Activated effector memory CD4-positive, alpha-beta T cell treated with anti-CD3 and anti-CD28 coated beads, Interleukin-2, amount 50 U/mL, for 16 hours (primary cell): ENCODE results near the gene DOLK.

Experiments
- DNase-seq: peaks from one replicate; pipeline ENCODE4 v3.0.0-alpha.2; 2020

The DOLK gene

DNA sequence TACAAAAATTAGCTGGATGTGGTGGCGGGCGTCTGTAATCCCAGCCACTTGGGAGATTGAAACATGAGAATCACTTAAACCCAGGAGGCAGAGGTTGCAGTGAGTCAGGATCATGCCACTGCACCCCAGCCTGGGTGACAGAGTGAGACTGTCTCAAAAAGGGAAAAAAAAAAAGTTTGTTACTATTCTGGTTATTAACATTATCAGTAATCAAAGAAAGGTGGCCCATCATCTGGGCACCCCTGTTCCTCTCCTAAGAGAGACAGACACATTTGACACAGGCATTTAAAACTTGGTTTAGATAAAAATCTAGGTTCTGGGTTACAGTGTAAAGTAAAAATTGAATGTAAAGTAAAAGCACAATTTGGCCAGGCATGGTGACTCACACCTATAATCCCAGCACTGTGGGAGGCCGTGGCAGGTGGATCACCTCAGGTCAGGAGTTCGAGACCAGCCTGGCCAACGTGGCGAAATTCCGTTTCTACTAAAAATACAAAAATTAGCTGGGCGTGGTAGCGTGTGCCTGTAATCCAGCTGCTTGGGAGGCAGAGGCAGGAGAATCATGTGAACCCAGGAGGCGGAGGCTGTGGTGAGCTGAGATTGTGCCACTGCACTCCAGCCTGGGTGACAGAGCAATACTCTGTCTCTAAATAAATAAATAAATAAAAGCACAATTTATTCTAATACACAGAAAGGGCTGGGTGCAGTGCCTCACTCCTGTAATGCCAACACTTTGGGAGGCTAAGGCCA, 43.4 kb downstream of the DOLK start:
- no peak for DNase-seq

DNA sequence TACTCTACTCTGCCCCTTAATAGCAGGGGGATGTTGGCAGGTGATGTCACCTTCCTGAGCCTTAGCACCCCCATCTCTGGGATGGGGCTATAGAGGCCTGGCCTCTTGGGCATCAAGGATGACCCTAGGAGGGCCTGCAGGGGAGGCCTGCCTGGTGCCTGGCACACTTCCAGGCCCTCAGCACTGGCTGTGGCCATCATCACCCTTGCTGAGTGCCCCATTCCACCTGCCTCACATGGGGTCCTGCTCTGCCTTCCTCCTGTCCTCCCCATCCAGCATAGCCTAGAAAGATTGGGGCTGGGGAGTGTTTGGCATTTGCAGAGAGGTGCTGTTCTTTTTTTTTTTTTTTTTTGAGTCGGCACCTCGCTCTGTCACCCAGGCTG, 44.3 kb downstream of the DOLK start:
- no peak for DNase-seq

- peak; percentile 93 for DNase-seq
These were observed 44.9 kb downstream of the DOLK start for GRCh38 chr9:128902351-128903078.

- no peak for DNase-seq
These were observed 45.6 kb downstream of the DOLK start for GRCh38 chr9:128901822-128902221.

- no peak for DNase-seq
These were observed 46.0 kb downstream of the DOLK start for GRCh38 chr9:128901379-128901778.

DNA sequence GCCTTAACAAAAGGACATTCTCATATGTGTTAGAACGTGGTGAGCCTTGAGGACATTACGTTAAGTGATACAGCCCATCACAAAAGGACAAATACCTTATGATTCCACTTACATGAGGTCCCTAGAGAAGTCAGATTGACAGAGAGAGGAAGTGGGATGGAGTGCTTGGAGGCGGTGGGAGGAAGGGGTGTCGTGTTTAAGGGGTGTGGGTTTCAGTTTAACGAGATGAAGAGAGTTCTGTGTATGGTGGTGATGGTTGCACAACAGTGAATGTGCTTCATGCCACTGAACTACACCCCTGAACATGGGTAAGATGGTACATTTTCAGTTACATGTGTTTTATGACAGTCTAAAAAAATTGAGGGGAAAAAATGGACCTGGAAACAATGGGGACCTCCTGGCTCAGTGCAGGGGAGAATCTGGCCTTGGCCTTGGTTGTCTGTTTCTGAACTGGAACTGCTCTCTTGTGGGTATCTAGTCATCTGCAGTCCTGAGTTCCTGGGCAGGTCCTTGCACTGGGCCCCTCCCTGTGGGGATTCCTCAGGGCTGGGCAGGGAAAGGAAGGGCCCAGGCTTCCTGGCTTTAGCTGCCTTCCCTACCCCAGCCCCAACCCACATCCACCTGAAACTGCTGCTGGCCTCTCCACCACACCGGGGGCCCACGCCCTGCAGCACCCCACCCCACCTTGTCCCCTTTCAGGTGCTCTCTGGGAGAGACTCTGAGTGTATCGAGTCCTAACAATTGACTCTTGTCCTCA, 47.7 kb downstream of the DOLK start:
- peak; percentile 71 for DNase-seq

DNA sequence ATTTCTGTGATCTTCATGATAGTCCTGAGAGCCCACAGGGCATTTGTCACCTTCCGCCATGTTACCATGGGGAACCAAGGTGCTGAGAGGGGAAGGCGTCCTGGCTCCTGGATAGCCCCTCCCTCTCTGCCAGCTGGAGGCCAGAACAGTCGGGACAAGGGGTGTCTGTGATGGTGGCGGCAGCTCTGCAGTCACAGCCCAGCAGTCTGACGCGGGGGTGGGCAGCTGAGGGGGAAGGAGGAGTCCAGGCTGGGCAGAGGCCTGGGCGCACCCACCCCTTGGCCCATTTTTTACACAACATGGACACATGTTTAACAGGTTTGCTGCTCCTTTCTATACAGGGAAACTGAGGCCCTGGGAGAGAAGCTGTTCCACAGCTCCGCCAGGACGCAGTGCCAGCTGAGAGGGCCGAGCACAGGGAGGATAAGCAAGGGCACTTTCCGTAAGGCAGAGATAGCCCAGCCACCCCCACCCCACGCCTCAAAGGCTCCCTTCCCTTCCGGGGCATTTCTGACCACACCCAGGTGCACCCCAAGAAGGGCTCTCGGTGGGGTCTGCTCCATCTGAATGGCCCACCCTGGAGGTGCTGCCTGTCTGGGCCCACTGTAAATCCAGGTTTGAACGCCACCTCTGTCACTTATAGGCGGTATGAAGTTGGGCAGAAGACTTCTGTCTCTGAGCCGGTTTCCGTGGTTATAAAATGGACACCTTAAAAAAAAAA, 48.4 kb downstream of the DOLK start:
- no peak for DNase-seq

GRCh38 chr9:128898382-128898781, 49.0 kb downstream of the DOLK start:
- DNase-seq = no peak

GRCh38 chr9:128895556-128895955, 51.8 kb downstream of the DOLK start:
- no peak for DNase-seq
